Measurements from ENCODE around the gene SLC9A9.

Gene SLC9A9

GRCh38 chr3:143676021-143676420, 172.2 kb downstream of the SLC9A9 start:
- no peak for DNase-seq

- DNase-seq = peak; percentile 55
Observed at GRCh38 chr3:143674100-143674968, 173.9 kb downstream of the SLC9A9 start.

GRCh38 chr3:143672396-143673165, 175.7 kb downstream of the SLC9A9 start:
- DNase-seq = no peak

- DNase-seq = no peak
Observed at GRCh38 chr3:143671626-143672025, 176.6 kb downstream of the SLC9A9 start.

- no peak for DNase-seq
Observed at GRCh38 chr3:143668924-143669790, 179.1 kb downstream of the SLC9A9 start.

GRCh38 chr3:143668385-143668784, 179.9 kb downstream of the SLC9A9 start:
- no peak for DNase-seq

GRCh38 chr3:143661677-143662076, 186.6 kb downstream of the SLC9A9 start:
- no peak for DNase-seq

- no peak for DNase-seq
Observed at GRCh38 chr3:143658861-143659260, 189.4 kb downstream of the SLC9A9 start.

GRCh38 chr3:143658116-143658515, 190.2 kb downstream of the SLC9A9 start:
- no peak for DNase-seq

DNA sequence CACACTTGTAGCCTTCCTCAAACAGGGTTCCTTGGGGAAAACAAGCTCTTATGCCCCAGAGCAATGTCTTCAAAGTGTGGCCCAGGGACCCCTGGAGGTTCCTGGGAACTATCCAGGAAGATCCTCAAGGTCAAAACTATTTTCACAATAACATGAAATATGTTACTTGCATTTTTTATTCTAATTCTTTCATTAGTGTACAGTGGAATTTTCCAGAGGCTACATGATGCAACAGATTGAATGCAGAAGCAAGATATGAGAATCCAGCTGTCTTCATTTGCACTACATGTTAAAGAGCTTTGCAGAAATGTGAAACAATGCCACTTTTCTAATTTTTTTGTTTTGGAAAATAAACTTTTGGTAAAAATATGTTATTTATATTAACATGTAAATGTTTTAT, 190.9 kb downstream of the SLC9A9 start:
- DNase-seq = no peak

DNA sequence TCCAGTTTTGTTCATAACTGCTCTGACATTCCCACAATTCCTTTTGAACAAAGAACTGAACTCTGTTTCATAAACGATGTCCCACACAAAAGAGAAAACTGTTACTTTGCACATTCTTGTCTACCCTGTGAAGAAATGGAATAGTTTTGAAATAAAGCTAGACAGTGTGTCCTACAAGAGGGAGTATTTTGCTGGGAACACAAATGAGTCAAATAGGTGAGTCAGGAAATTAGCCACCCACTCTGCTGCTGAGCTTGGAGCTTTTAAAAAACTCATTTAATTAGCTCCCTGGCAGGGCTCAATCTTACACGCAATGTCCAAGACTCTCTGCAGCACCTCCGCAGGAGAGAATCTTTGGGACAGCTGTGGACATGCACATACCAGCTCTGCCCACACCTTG, 193.4 kb downstream of the SLC9A9 start:
- no peak for DNase-seq

DNA sequence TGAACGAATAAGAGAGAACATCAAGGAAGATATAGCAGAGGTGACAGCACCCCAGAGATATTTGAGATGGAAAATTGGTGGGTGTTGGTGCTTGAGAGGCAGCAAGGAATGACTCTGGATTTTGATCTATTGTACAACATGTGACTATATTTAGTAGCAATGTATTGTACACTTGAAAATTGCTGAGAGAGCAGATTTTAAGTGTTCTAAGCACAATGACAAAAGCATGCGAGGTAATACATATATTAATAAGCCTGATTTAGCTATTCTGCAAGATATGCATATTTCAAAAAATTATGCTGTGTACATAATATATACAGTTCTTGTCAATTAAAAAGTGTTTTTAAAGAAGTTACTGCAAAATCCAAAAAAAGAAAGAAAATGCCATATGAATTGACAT, 194.3 kb downstream of the SLC9A9 start:
- no peak for DNase-seq

DNA sequence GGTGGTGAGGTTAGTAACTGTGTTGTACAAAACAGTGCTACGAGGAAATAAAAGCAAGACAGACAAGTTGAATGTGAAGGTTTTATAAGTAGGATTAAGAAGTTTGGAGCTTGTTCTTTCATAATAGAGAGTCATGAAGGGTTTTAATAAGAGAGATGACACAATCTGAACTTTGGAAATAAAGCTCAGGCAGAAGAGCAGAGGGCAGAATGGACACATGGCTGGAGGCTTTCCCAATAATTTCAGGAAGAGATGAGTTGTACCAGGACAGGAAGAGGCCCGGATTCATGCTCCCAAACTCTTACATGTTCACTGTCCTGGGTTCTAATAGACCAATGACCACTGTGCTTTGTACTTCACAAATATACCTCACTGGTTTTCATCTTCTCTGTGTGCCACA, 194.8 kb downstream of the SLC9A9 start:
- DNase-seq = no peak

DNA sequence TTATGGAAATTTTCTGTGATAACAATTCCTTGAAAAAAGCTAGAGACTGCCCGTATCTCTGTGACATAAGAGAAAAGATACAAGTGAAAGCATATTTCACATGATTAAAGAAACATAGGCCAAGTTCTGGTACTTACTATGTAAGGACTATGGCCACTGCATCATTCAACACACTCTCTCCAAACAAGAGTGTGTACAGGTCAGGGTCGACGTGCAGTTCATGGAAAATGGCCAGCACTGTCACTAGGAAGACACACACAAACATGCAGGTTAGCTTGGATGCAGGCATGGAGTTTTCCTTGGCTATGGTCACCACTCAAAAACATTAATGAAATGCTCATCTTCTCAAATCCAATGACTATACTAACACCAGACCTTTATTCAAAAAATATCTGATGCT, 196.2 kb downstream of the SLC9A9 start:
- no peak for DNase-seq

GRCh38 chr3:143650827-143651226, 197.4 kb downstream of the SLC9A9 start:
- DNase-seq = no peak

- DNase-seq = no peak
Observed at GRCh38 chr3:143650120-143650519, 198.1 kb downstream of the SLC9A9 start.

DNA sequence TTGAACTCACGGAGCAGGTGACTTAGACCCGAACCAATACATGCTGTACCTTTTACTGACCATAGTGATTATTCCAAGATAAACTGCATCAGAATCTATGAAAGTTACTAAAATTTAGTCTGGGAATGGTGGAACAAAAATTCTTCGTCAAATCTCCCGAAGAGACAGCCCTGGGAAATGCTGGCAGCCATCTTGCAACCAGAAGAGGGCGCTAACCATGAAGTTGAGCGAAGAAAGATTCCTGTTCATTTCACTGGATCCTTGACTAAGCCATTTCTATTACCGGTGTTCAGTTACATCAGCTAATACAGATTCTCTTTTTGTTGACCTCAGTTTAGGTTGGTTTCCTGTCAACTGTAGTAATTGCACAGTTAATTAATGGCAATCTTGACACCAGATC, 199.6 kb downstream of the SLC9A9 start:
- no peak for DNase-seq

DNA sequence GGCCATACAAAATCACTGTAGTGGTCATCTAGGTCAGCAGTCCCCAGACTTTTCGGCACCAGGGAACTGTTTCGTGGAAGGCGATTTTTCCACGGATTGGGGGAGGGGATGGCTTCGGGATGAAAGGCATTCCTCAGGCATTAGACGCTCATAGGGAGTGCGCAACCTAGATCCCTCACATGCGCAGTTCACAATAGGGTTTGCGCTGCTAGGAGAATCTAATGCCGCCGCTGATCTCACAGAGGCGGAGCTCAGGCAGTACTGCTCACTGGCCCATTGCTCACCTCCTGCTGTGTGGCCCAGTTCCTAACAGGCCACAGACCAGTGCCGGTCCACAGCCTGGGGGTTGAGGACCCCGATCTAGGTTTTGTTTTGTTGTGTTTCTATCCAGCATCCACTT, 200.1 kb downstream of the SLC9A9 start:
- no peak for DNase-seq

GRCh38 chr3:143644370-143645089, 203.7 kb downstream of the SLC9A9 start:
- DNase-seq = no peak

- DNase-seq = no peak
Observed at GRCh38 chr3:143643905-143644304, 204.4 kb downstream of the SLC9A9 start.

DNA sequence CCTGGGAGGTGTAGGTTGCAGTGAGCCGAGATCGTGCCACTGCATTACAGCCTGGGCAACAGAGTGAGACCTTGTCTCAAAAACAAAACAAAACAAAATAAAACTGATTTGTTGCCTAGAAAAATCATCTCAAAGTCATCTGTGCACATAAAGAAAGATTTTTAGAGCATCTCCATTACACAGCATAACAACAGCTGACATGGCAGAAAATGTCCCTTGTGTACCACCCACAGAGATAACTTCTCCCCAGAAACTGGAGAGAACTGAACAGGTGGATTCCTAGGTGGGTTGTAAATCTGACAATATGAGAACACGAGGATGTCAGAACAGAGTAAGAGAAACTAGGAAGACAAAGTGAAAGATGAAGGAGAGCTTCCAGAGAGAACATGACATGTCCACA, 207.5 kb downstream of the SLC9A9 start:
- no peak for DNase-seq

DNA sequence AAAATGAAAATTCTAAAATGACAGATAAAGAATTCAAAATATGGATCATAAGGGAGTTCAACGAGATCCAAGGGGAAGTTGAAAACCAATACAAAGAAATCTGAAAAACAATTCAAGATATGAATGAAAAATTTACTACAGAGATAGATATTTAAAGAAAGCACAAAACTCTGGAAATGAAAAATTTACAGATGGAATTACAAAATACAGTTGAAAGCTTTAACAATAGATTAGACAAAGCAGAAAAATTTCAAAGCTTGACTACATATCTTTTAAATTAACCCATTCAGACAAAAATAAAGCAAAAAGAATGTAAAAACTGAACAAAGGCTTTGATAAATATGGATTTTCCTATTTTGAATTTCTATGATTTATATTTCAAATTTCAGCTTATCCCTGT, 211.1 kb downstream of the SLC9A9 start:
- no peak for DNase-seq

All from effector CD8-positive, alpha-beta T cell (primary cell).